ENCODE data around the gene SNX18.

DNA sequence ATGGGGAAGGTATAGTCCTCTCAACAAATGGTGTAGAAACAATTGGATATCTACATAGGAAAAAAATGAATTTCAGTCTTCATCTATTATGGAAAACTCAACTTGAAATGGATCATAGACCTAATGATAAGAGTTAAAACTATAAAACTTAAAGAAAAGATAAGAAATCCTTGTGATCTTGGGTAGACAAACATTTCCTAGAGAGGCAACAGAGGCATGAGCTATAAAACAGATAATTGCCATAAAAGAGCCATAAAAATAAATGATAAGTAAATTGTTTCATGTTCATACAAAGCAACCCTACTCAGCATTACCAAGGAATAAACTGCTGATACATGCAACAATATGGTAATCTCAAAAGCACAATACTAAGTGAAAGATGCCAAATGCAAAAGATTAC is 76.2 kb downstream of the SNX18 start:
- TF ChIP-seq, protein P1, sequence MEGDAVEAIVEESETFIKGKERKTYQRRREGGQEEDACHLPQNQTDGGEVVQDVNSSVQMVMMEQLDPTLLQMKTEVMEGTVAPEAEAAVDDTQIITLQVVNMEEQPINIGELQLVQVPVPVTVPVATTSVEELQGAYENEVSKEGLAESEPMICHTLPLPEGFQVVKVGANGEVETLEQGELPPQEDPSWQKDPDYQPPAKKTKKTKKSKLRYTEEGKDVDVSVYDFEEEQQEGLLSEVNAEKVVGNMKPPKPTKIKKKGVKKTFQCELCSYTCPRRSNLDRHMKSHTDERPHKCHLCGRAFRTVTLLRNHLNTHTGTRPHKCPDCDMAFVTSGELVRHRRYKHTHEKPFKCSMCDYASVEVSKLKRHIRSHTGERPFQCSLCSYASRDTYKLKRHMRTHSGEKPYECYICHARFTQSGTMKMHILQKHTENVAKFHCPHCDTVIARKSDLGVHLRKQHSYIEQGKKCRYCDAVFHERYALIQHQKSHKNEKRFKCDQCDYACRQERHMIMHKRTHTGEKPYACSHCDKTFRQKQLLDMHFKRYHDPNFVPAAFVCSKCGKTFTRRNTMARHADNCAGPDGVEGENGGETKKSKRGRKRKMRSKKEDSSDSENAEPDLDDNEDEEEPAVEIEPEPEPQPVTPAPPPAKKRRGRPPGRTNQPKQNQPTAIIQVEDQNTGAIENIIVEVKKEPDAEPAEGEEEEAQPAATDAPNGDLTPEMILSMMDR (IDR thresholded peaks at IDR 0.05): no peak
- TF ChIP-seq CEBPB (IDR thresholded peaks at IDR 0.05) (no peak), POLR2A (IDR thresholded peaks at IDR 0.05; ENCODE audit: low read length) (no peak)

Data from A549 (cell line).